Measurements from ENCODE around the gene SORBS2.

Gene SORBS2

GRCh38 chr4:185548587-185548986 is 263.4 kb downstream of the SORBS2 start:
- H2BK5ac ChIP-seq (ENCODE audit: low read length) = no peak overlapping the region
- no peak overlapping the region for H3K27ac ChIP-seq (ENCODE audit: low read depth, low read length)
- no peak overlapping the region for H3K4me3 ChIP-seq (ENCODE audit: low read length)
- no peak overlapping the region for H3K23ac ChIP-seq (ENCODE audit: low read length)
- H3K79me1 ChIP-seq (ENCODE audit: low read length) = no peaks in the 10 kb centered on the region
- H3K36me3 ChIP-seq (ENCODE audit: control insufficient read depth, insufficient read depth, low read length) = no peaks in the 10 kb centered on the region
- no peak overlapping the region for H3K18ac ChIP-seq (ENCODE audit: low read length)
- no peaks in the 10 kb centered on the region for H3K27me3 ChIP-seq (ENCODE audit: insufficient read depth, low read length, poor library complexity)
- no peak overlapping the region for H4K8ac ChIP-seq (ENCODE audit: low read depth, low read length)
- H3K4me2 ChIP-seq (ENCODE audit: low read length) = no peak overlapping the region
- no peaks in the 10 kb centered on the region for H3K79me2 ChIP-seq (ENCODE audit: control insufficient read depth, insufficient read depth, low read length)
- no peak overlapping the region for H2AK5ac ChIP-seq (ENCODE audit: low read length)
- WGBS (ENCODE audit: extremely low coverage, insufficient coverage, low lambda C conversion rate) = no CpG with 5 or more reads among the region's 1 CpG
- H3K4me1 ChIP-seq (ENCODE audit: control insufficient read depth, low read depth, low read length) = no peaks in the 10 kb centered on the region
- H2BK120ac ChIP-seq (ENCODE audit: low read depth, low read length) = no peak overlapping the region
- no peak for DNase-seq
- no peak overlapping the region for H2BK15ac ChIP-seq (replicated peaks; ENCODE audit: low read depth)
- H4K5ac ChIP-seq (ENCODE audit: low read length) = no peak overlapping the region
- H3K56ac ChIP-seq (ENCODE audit: low read length) = no peak overlapping the region
- no peak overlapping the region for H3K9ac ChIP-seq (ENCODE audit: low read length)
- H3K4ac ChIP-seq (ENCODE audit: low read depth, low read length) = no peak overlapping the region

GRCh38 chr4:185546335-185546734 is 265.7 kb downstream of the SORBS2 start:
- WGBS (ENCODE audit: extremely low coverage, insufficient coverage, low lambda C conversion rate) = no CpG with 5 or more reads among the region's 6 CpGs
- Histone ChIP-seq H3K79me1 (ENCODE audit: low read length) (no peaks in the 10 kb centered on the region), H3K4ac (ENCODE audit: low read depth, low read length) (no peak overlapping the region), H3K27ac (ENCODE audit: low read depth, low read length) (no peak overlapping the region), H3K36me3 (ENCODE audit: control insufficient read depth, insufficient read depth, low read length) (no peaks in the 10 kb centered on the region), H2BK5ac (ENCODE audit: low read length) (no peak overlapping the region), H3K9ac (ENCODE audit: low read length) (no peak overlapping the region), H3K18ac (ENCODE audit: low read length) (no peak overlapping the region), H4K5ac (ENCODE audit: low read length) (no peak overlapping the region), H3K4me1 (ENCODE audit: control insufficient read depth, low read depth, low read length) (no peaks in the 10 kb centered on the region), H3K23ac (ENCODE audit: low read length) (no peak overlapping the region), H3K56ac (ENCODE audit: low read length) (no peak overlapping the region), H3K4me3 (ENCODE audit: low read length) (no peak overlapping the region), H3K27me3 (ENCODE audit: insufficient read depth, low read length, poor library complexity) (no peaks in the 10 kb centered on the region), H2BK120ac (ENCODE audit: low read depth, low read length) (no peak overlapping the region), H2BK15ac (replicated peaks; ENCODE audit: low read depth) (no peak overlapping the region), H3K79me2 (ENCODE audit: control insufficient read depth, insufficient read depth, low read length) (no peaks in the 10 kb centered on the region), H4K8ac (ENCODE audit: low read depth, low read length) (no peak overlapping the region), H2AK5ac (ENCODE audit: low read length) (no peak overlapping the region), H3K4me2 (ENCODE audit: low read length) (no peak overlapping the region)
- no peak for DNase-seq

DNA sequence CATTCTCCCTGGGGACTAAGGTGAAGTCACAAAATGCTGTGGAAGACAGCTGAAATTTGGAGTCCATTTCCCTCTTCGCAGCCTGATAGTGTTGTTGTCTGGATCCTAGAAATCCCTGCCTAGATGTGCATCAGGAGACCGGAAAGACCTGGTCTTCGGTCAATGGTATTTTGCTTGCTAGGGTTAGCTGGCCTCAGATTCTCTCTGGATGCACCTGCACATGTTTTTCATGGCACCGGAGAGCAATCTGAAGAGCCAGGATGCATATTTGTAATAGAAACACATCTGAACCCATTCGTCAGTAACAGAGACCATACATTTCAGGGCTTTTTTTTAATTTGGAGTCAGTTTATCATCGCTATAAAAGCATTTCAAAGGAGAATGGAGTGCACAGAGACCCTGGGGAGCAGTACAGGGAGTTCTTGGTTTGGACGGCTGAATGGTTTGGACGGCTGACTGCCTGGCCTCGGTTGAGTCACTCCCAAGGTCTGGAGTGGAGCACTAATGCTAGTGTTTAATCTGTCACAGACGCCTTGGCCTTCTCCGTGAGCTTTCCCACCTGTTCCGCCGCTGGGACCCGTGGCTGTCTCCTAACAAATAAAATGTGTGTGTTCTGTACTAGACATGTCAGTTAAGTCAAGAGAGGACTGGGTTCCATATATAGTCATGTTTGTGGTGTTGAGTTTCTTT is 269.2 kb downstream of the SORBS2 start:
- no peak overlapping the region for H2BK5ac ChIP-seq (ENCODE audit: low read length)
- no peak overlapping the region for H3K18ac ChIP-seq (ENCODE audit: low read length)
- H3K36me3 ChIP-seq (ENCODE audit: control insufficient read depth, insufficient read depth, low read length) = no peaks in the 10 kb centered on the region
- no peak overlapping the region for H3K4me3 ChIP-seq (ENCODE audit: low read length)
- no peak overlapping the region for H4K8ac ChIP-seq (ENCODE audit: low read depth, low read length)
- DNase-seq = no peak
- no peak overlapping the region for H4K5ac ChIP-seq (ENCODE audit: low read length)
- H3K27ac ChIP-seq (ENCODE audit: low read depth, low read length) = no peak overlapping the region
- H3K4me1 ChIP-seq (ENCODE audit: control insufficient read depth, low read depth, low read length) = no peaks in the 10 kb centered on the region
- H2BK15ac ChIP-seq (replicated peaks; ENCODE audit: low read depth) = no peak overlapping the region
- H3K79me1 ChIP-seq (ENCODE audit: low read length) = no peaks in the 10 kb centered on the region
- H3K4me2 ChIP-seq (ENCODE audit: low read length) = no peak overlapping the region
- no CpG with 5 or more reads among the region's 14 CpGs for WGBS (ENCODE audit: extremely low coverage, insufficient coverage, low lambda C conversion rate)
- no peak overlapping the region for H3K9ac ChIP-seq (ENCODE audit: low read length)
- no peak overlapping the region for H2BK120ac ChIP-seq (ENCODE audit: low read depth, low read length)
- H3K79me2 ChIP-seq (ENCODE audit: control insufficient read depth, insufficient read depth, low read length) = no peaks in the 10 kb centered on the region
- no peak overlapping the region for H3K4ac ChIP-seq (ENCODE audit: low read depth, low read length)
- H3K23ac ChIP-seq (ENCODE audit: low read length) = no peak overlapping the region
- H3K27me3 ChIP-seq (ENCODE audit: insufficient read depth, low read length, poor library complexity) = no peaks in the 10 kb centered on the region
- H3K56ac ChIP-seq (ENCODE audit: low read length) = no peak overlapping the region
- no peak overlapping the region for H2AK5ac ChIP-seq (ENCODE audit: low read length)

DNA sequence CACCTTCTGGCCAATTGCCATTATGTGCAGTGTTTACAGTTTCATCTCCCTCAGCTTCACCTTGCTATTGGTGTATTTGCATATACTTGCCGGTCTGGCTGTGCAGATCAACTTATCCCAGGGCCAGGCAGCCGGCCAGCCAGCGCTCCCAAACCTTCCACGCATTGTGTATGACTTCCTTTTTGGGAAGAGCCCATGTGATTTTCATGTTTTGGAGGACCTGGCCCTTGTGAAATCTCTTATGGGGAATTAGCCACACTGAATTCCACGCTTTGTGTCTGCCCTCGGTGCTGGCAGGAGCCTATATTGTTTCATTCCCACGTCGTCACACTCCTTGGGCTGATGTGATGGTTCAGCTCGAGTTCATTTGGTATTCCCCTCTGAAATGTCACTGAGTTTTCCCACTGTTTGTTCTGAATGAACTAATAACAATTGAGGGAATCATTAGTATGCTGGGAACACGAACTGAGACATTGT is 270.7 kb downstream of the SORBS2 start:
- Histone ChIP-seq H3K4ac (ENCODE audit: low read depth, low read length) (no peak overlapping the region), H4K8ac (ENCODE audit: low read depth, low read length) (no peak overlapping the region), H3K4me3 (ENCODE audit: low read length) (no peak overlapping the region), H3K36me3 (ENCODE audit: control insufficient read depth, insufficient read depth, low read length) (no peaks in the 10 kb centered on the region), H3K27ac (ENCODE audit: low read depth, low read length) (no peak overlapping the region), H2AK5ac (ENCODE audit: low read length) (no peak overlapping the region), H3K4me2 (ENCODE audit: low read length) (no peak overlapping the region), H3K27me3 (ENCODE audit: insufficient read depth, low read length, poor library complexity) (no peaks in the 10 kb centered on the region), H2BK5ac (ENCODE audit: low read length) (no peak overlapping the region), H3K9ac (ENCODE audit: low read length) (no peak overlapping the region), H3K18ac (ENCODE audit: low read length) (no peak overlapping the region), H2BK120ac (ENCODE audit: low read depth, low read length) (no peak overlapping the region), H3K56ac (ENCODE audit: low read length) (no peak overlapping the region), H3K23ac (ENCODE audit: low read length) (no peak overlapping the region), H3K4me1 (ENCODE audit: control insufficient read depth, low read depth, low read length) (no peaks in the 10 kb centered on the region), H3K79me2 (ENCODE audit: control insufficient read depth, insufficient read depth, low read length) (no peaks in the 10 kb centered on the region), H3K79me1 (ENCODE audit: low read length) (no peaks in the 10 kb centered on the region), H2BK15ac (replicated peaks; ENCODE audit: low read depth) (no peak overlapping the region), H4K5ac (ENCODE audit: low read length) (no peak overlapping the region)
- no peak for DNase-seq
- WGBS (ENCODE audit: extremely low coverage, insufficient coverage, low lambda C conversion rate) = no CpG with 5 or more reads among the region's 10 CpGs

- Histone ChIP-seq H3K9ac (ENCODE audit: low read length) (no peak overlapping the region), H3K4me3 (ENCODE audit: low read length) (no peak overlapping the region), H3K27me3 (ENCODE audit: insufficient read depth, low read length, poor library complexity) (peaks cover 4% of the 10 kb centered on the region), H4K5ac (ENCODE audit: low read length) (no peak overlapping the region), H3K4ac (ENCODE audit: low read depth, low read length) (no peak overlapping the region), H3K4me2 (ENCODE audit: low read length) (no peak overlapping the region), H3K79me1 (ENCODE audit: low read length) (no peaks in the 10 kb centered on the region), H2AK5ac (ENCODE audit: low read length) (no peak overlapping the region), H3K23ac (ENCODE audit: low read length) (no peak overlapping the region), H2BK15ac (replicated peaks; ENCODE audit: low read depth) (no peak overlapping the region), H4K8ac (ENCODE audit: low read depth, low read length) (no peak overlapping the region), H3K27ac (ENCODE audit: low read depth, low read length) (no peak overlapping the region), H3K36me3 (ENCODE audit: control insufficient read depth, insufficient read depth, low read length) (no peaks in the 10 kb centered on the region), H3K79me2 (ENCODE audit: control insufficient read depth, insufficient read depth, low read length) (no peaks in the 10 kb centered on the region), H2BK5ac (ENCODE audit: low read length) (no peak overlapping the region), H3K56ac (ENCODE audit: low read length) (no peak overlapping the region), H3K4me1 (ENCODE audit: control insufficient read depth, low read depth, low read length) (no peaks in the 10 kb centered on the region), H2BK120ac (ENCODE audit: low read depth, low read length) (no peak overlapping the region), H3K18ac (ENCODE audit: low read length) (no peak overlapping the region)
- no peak for DNase-seq
- WGBS (ENCODE audit: extremely low coverage, insufficient coverage, low lambda C conversion rate) = no CpG with 5 or more reads among the region's 3 CpGs
Observed at GRCh38 chr4:185540487-185541120, 271.4 kb downstream of the SORBS2 start.
